Nephron (organoid): ENCODE results near the gene GSTP1.
"Not testable (repeated sequence)": the region's sequence is repeated elsewhere in the genome, so short reads cannot be mapped to it uniquely, and the experiment has no call there.

Source experiments
- H3K27ac Mint-ChIP-seq, 3 experiments: 2 replicates each; pipeline ENCODE4 v1.8.0; 2020; ENCODE audit warnings: mixed read lengths in 3 of 3, mild to moderate bottlenecking in 2 of 3, moderate library complexity in 1 of 3
- H3K27me3 Mint-ChIP-seq: 2 replicates; pipeline ENCODE4 v1.8.0; 2021; ENCODE audit warnings: low read depth, mild to moderate bottlenecking, moderate library complexity, mixed read lengths
- H3K36me3 Mint-ChIP-seq: 2 replicates; pipeline ENCODE4 v1.8.0; 2020; ENCODE audit warnings: low read depth, mixed read lengths
- H3K4me1 Mint-ChIP-seq: 2 replicates; pipeline ENCODE4 v1.8.0; 2020; ENCODE audit warnings: mixed read lengths
- H3K4me3 Mint-ChIP-seq, 3 experiments: 2 replicates each; pipeline ENCODE4 v1.8.0; 2020; ENCODE audit warnings: mild to moderate bottlenecking in 3 of 3, mixed read lengths in 3 of 3, moderate library complexity in 2 of 3
- H3K9me3 Mint-ChIP-seq: 2 replicates; pipeline ENCODE4 v1.8.0; 2020; ENCODE audit warnings: mixed read lengths
- CTCF ChIP-seq, 3 experiments: fragments of 200-600 bp; sonication (generic); IDR thresholded peaks; one replicate each; pipeline ENCODE4 v1.5.0; 2021; ENCODE audit warnings: antibody characterized with exemption in 3 of 3; ENCODE audit not compliant: unreplicated experiment in 3 of 3

The GSTP1 gene

GRCh38 chr11:67588136-67588503 is 4.5 kb downstream of the GSTP1 start:
- Mint-ChIP-seq H3K36me3 (peaks cover 47% of the 10 kb centered on the region), H3K27me3 (peaks cover 4% of the 10 kb centered on the region), H3K4me3 (peak overlapping the region in 2 of 3 experiments; percentile 50 to 72), H3K9me3 (no peaks in the 10 kb centered on the region), H3K4me1 (peaks cover 10% of the 10 kb centered on the region), H3K27ac (no peak overlapping the region)
- no peak for TF ChIP-seq CTCF (IDR thresholded peaks at IDR 0.05; ENCODE audit: unreplicated experiment in 3 of 3)

- not testable (repeated sequence) for H3K27me3 Mint-ChIP-seq, H3K4me1 Mint-ChIP-seq, H3K4me3 Mint-ChIP-seq, H3K9me3 Mint-ChIP-seq, H3K27ac Mint-ChIP-seq
- peaks cover 47% of the 10 kb centered on the region for H3K36me3 Mint-ChIP-seq
Measured at GRCh38 chr11:67588899-67589415, 5.3 kb downstream of the GSTP1 start.

GRCh38 chr11:67592880-67593564 is 9.4 kb downstream of the GSTP1 start:
- Mint-ChIP-seq H3K9me3 (peaks cover 2% of the 10 kb centered on the region), H3K36me3 (peaks cover 18% of the 10 kb centered on the region), H3K27me3 (no peaks in the 10 kb centered on the region), H3K4me3 (no peak overlapping the region), H3K4me1 (no peaks in the 10 kb centered on the region), H3K27ac (peak overlapping the region in 1 of 3 experiments; percentile 58)
- no peak for TF ChIP-seq CTCF (IDR thresholded peaks at IDR 0.05; ENCODE audit: unreplicated experiment in 3 of 3)

GRCh38 chr11:67593565-67593905 is 9.9 kb downstream of the GSTP1 start:
- H3K4me1 Mint-ChIP-seq: no peaks in the 10 kb centered on the region
- no peaks in the 10 kb centered on the region for H3K27me3 Mint-ChIP-seq
- H3K27ac Mint-ChIP-seq: peak overlapping the region in 1 of 3 experiments; percentile 58
- peaks cover 2% of the 10 kb centered on the region for H3K9me3 Mint-ChIP-seq
- H3K4me3 Mint-ChIP-seq: no peak overlapping the region
- H3K36me3 Mint-ChIP-seq: peaks cover 16% of the 10 kb centered on the region
- no peak for TF ChIP-seq CTCF (IDR thresholded peaks at IDR 0.05; ENCODE audit: unreplicated experiment in 3 of 3)

- H3K27me3 Mint-ChIP-seq: no peaks in the 10 kb centered on the region
- no peak for TF ChIP-seq CTCF (IDR thresholded peaks at IDR 0.05; ENCODE audit: unreplicated experiment in 3 of 3)
- no peaks in the 10 kb centered on the region for H3K4me1 Mint-ChIP-seq
- H3K27ac Mint-ChIP-seq: no peak overlapping the region
- no peak overlapping the region for H3K4me3 Mint-ChIP-seq
- peaks cover 9% of the 10 kb centered on the region for H3K36me3 Mint-ChIP-seq
- peaks cover 2% of the 10 kb centered on the region for H3K9me3 Mint-ChIP-seq
Measured at GRCh38 chr11:67594480-67594879, 10.9 kb downstream of the GSTP1 start.

- Mint-ChIP-seq H3K4me1 (no peaks in the 10 kb centered on the region), H3K27me3 (no peaks in the 10 kb centered on the region), H3K9me3 (peaks cover 2% of the 10 kb centered on the region), H3K36me3 (no peaks in the 10 kb centered on the region), H3K4me3 (no peak overlapping the region), H3K27ac (no peak overlapping the region)
- TF ChIP-seq CTCF (IDR thresholded peaks at IDR 0.05; ENCODE audit: unreplicated experiment in 3 of 3): no peak
Measured at GRCh38 chr11:67596753-67597300, 13.2 kb downstream of the GSTP1 start.

GRCh38 chr11:67597458-67597857 is 13.8 kb downstream of the GSTP1 start:
- H3K27ac Mint-ChIP-seq, H3K4me3 Mint-ChIP-seq, H3K36me3 Mint-ChIP-seq, H3K4me1 Mint-ChIP-seq, H3K9me3 Mint-ChIP-seq, H3K27me3 Mint-ChIP-seq: not testable (repeated sequence)

GRCh38 chr11:67597963-67598362 is 14.4 kb downstream of the GSTP1 start:
- H3K27ac Mint-ChIP-seq, H3K4me3 Mint-ChIP-seq, H3K9me3 Mint-ChIP-seq, H3K27me3 Mint-ChIP-seq, H3K4me1 Mint-ChIP-seq, H3K36me3 Mint-ChIP-seq: not testable (repeated sequence)
